OCI-LY3 (cell line): ENCODE data around the gene EYA3.

Experiments
- H2AFZ ChIP-seq: fragments of 200-600, 300-600 bp; shearing (Covaris generic); 2 replicates; pipeline ENCODE4 v1.6.0; 2014; ENCODE audit warnings: antibody characterized with exemption, low read depth, low read length
- H3K27ac ChIP-seq: fragments of 200-600, 300-600 bp; sonication (generic); 2 replicates; pipeline ENCODE4 v1.5.1; 2014; ENCODE audit warnings: mild to moderate bottlenecking, low read length, moderate library complexity, mixed read lengths
- H3K27me3 ChIP-seq: fragments of 200-600, 300-600 bp; sonication (generic); 2 replicates; pipeline ENCODE4 v1.6.1; 2014; ENCODE audit warnings: low read depth, low read length, mixed read lengths
- H3K36me3 ChIP-seq: fragments of 200-600, 300-600 bp; sonication (generic); replicated peaks from 2 replicates; pipeline ENCODE3; 2014; ENCODE audit warnings: low read depth, low read length, mixed read lengths
- H3K4me1 ChIP-seq: fragments of 300-600, 200-600 bp; sonication (generic); 2 replicates; pipeline ENCODE4 v1.6.1; 2014; ENCODE audit warnings: low read length, mixed read lengths
- H3K4me2 ChIP-seq: fragments of 200-600, 300-600 bp; sonication (generic); 2 replicates; pipeline ENCODE4 v1.6.1; 2014; ENCODE audit warnings: low read length, mixed read lengths
- H3K4me3 ChIP-seq: fragments of 300-600, 200-600 bp; sonication (generic); 2 replicates; pipeline ENCODE4 v1.5.1; 2014; ENCODE audit warnings: antibody characterized with exemption, mild to moderate bottlenecking, low read length, moderate library complexity
- H3K79me2 ChIP-seq: fragments of 300-600, 200-600 bp; shearing (Covaris generic); 2 replicates; pipeline ENCODE4 v1.6.1; 2014; ENCODE audit warnings: mild to moderate bottlenecking, low read length, mixed read lengths
- H3K9ac ChIP-seq: fragments of 300-600, 200-600 bp; shearing (Covaris generic); 2 replicates; pipeline ENCODE4 v1.6.0; 2014; ENCODE audit warnings: mild to moderate bottlenecking, low read length, moderate library complexity
- H3K9me3 ChIP-seq: fragments of 200-600, 300-600 bp; shearing (Covaris generic); 2 replicates; pipeline ENCODE4 v1.6.1; 2014; ENCODE audit warnings: low read length, mixed read lengths; ENCODE audit not compliant: insufficient read depth
- H4K20me1 ChIP-seq: fragments of 200-600, 300-600 bp; sonication (generic); 2 replicates; pipeline ENCODE4 v1.6.1; 2016; ENCODE audit warnings: low read length, mixed read lengths; ENCODE audit not compliant: insufficient read depth
- EZH2phosphoT487 ChIP-seq: fragments of 200-600 bp; shearing (Covaris generic); IDR thresholded peaks from 2 replicates; pipeline ENCODE4 v1.6.1; 2018; ENCODE audit warnings: antibody characterized with exemption, mixed run types, low read depth
- TF ChIP-seq, protein P1 (sequence below): fragments of 200-600, 300-600 bp; sonication (generic); IDR thresholded peaks from 2 replicates; pipeline ENCODE4 v1.5.1; 2014; ENCODE audit warnings: antibody characterized with exemption, low read length, low read depth

The EYA3 gene

DNA sequence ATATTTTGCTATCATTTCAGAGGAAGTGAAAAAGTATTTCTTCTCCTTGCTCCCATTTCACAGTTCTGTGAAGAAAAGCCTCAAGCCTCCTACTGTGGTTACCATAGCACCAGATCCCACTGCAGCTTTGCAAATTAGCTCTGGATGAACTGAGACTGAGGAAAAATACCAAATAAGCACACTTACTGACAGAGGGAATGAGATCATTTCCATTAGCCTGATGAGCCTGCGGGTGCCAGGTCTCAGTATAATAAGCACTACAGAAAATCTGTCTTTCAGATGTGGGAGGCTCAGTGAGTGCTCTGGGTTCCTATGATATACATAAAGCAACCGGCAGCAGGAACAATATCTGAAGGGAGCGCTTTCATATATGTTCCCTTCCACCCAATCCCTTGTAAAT, 107.3 kb downstream of the EYA3 start:
- no peaks in the 10 kb centered on the region for H3K36me3 ChIP-seq
- no peak overlapping the region for H3K9ac ChIP-seq
- no peak for TF ChIP-seq EZH2phosphoT487
- TF ChIP-seq, protein P1, sequence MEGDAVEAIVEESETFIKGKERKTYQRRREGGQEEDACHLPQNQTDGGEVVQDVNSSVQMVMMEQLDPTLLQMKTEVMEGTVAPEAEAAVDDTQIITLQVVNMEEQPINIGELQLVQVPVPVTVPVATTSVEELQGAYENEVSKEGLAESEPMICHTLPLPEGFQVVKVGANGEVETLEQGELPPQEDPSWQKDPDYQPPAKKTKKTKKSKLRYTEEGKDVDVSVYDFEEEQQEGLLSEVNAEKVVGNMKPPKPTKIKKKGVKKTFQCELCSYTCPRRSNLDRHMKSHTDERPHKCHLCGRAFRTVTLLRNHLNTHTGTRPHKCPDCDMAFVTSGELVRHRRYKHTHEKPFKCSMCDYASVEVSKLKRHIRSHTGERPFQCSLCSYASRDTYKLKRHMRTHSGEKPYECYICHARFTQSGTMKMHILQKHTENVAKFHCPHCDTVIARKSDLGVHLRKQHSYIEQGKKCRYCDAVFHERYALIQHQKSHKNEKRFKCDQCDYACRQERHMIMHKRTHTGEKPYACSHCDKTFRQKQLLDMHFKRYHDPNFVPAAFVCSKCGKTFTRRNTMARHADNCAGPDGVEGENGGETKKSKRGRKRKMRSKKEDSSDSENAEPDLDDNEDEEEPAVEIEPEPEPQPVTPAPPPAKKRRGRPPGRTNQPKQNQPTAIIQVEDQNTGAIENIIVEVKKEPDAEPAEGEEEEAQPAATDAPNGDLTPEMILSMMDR, result no peak
- H3K27me3 ChIP-seq, result no peaks in the 10 kb centered on the region
- no peak overlapping the region for H3K4me2 ChIP-seq
- H2AFZ ChIP-seq, result no peak overlapping the region
- no peaks in the 10 kb centered on the region for H3K9me3 ChIP-seq
- H3K4me1 ChIP-seq, result no peaks in the 10 kb centered on the region
- H4K20me1 ChIP-seq, result no peaks in the 10 kb centered on the region
- H3K27ac ChIP-seq, result no peak overlapping the region
- no peak overlapping the region for H3K4me3 ChIP-seq
- no peaks in the 10 kb centered on the region for H3K79me2 ChIP-seq

- no peaks in the 10 kb centered on the region for H3K36me3 ChIP-seq
- H4K20me1 ChIP-seq, result no peaks in the 10 kb centered on the region
- TF ChIP-seq EZH2phosphoT487, result no peak
- TF ChIP-seq, protein P1, result no peak
- no peak overlapping the region for H3K9ac ChIP-seq
- H3K9me3 ChIP-seq, result no peaks in the 10 kb centered on the region
- no peak overlapping the region for H3K4me3 ChIP-seq
- no peak overlapping the region for H3K4me2 ChIP-seq
- H2AFZ ChIP-seq, result no peak overlapping the region
- no peaks in the 10 kb centered on the region for H3K4me1 ChIP-seq
- no peak overlapping the region for H3K27ac ChIP-seq
- H3K27me3 ChIP-seq, result no peaks in the 10 kb centered on the region
- no peaks in the 10 kb centered on the region for H3K79me2 ChIP-seq
These were observed 108.1 kb downstream of the EYA3 start for GRCh38 chr1:27980216-27980845.

DNA sequence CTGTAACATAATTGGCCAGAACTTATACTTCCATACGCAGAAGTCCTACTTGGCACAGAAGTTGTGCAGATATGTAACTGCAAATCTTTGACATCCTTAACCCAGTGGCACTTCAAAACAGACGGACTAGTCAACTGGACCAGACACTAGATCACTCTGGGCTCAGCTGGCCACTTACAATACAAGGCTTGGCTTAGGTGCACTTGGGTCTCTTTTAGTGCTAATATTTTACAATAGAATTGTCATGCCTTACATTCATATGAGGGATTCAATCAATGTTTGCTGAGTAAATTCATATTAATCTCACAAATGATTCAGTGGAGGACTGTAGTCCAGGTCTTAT, 108.6 kb downstream of the EYA3 start:
- Histone ChIP-seq H3K4me1 (no peaks in the 10 kb centered on the region), H2AFZ (no peak overlapping the region), H3K36me3 (no peaks in the 10 kb centered on the region), H3K4me3 (no peak overlapping the region), H3K27ac (no peak overlapping the region), H3K79me2 (no peaks in the 10 kb centered on the region), H3K9me3 (no peaks in the 10 kb centered on the region), H3K9ac (no peak overlapping the region), H4K20me1 (no peaks in the 10 kb centered on the region), H3K27me3 (no peaks in the 10 kb centered on the region), H3K4me2 (no peak overlapping the region)
- TF ChIP-seq, protein P1, result no peak
- no peak for TF ChIP-seq EZH2phosphoT487

DNA sequence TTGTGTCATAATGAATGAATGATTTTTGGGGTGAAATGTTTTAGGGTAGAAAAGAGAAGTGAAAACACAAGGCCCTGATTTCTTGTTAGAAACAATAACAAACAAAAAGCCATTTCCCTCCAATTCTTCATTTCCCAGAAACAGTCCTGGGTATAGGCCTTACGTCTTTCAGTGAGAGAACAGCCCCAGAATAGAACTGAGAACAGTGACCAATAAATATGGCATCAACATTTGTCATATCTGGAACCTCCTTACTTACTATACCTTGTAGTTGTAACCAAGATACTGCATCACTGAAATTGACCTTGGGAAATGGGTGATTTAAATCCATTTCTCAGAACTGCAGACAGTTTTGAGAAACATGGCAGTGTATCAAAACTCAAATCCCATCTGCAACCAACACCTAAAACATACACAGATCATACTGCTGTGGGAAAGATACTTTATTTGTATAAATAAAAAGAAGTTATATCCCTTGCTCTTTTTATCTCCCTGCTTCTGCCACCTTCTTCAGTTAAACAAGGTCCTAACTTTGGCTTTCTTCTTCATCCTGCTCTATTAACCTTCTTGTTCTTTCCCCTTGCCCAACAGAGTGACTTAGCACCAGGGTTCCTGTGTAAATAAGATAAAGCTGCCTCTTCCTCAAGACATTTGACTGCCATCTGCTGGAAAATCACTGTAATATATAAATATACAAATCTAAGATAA, 109.1 kb downstream of the EYA3 start:
- H2AFZ ChIP-seq, result no peak overlapping the region
- H4K20me1 ChIP-seq, result no peaks in the 10 kb centered on the region
- no peaks in the 10 kb centered on the region for H3K9me3 ChIP-seq
- no peak overlapping the region for H3K4me2 ChIP-seq
- H3K27ac ChIP-seq, result no peak overlapping the region
- no peak overlapping the region for H3K9ac ChIP-seq
- H3K4me1 ChIP-seq, result no peaks in the 10 kb centered on the region
- no peak overlapping the region for H3K4me3 ChIP-seq
- TF ChIP-seq EZH2phosphoT487, result no peak
- TF ChIP-seq, protein P1, result peak; percentile 46
- no peaks in the 10 kb centered on the region for H3K27me3 ChIP-seq
- H3K36me3 ChIP-seq, result no peaks in the 10 kb centered on the region
- no peaks in the 10 kb centered on the region for H3K79me2 ChIP-seq
